Stimulated activated memory B cell treated with anti-CD40 and anti-IgM and Interleukin-4, amounts not matched to agents 10 μg/mL and 1 μg/mL and 100 μg/mL, for 72 hours (primary cell): ENCODE results near the gene EVA1A.
"Not testable (repeated sequence)": the region's sequence is repeated elsewhere in the genome, so short reads cannot be mapped to it uniquely, and the experiment has no call there.

Experiments used
- ATAC-seq: fragments of 150-1000 bp; cut with Tn5 transposase; 2 replicates; pipeline ENCODE4 v1.10.0; 2021
- H3K27ac Mint-ChIP-seq: one replicate; pipeline ENCODE4 v1.8.0; 2022; ENCODE audit warnings: mild to moderate bottlenecking, mixed read lengths
- H3K27me3 Mint-ChIP-seq: one replicate; pipeline ENCODE4 v1.8.0; 2022; ENCODE audit warnings: mixed read lengths
- H3K36me3 Mint-ChIP-seq: one replicate; pipeline ENCODE4 v1.8.0; 2022; ENCODE audit warnings: mixed read lengths
- H3K4me1 Mint-ChIP-seq: one replicate; pipeline ENCODE4 v1.8.0; 2022; ENCODE audit warnings: mixed read lengths
- H3K4me3 Mint-ChIP-seq: one replicate; pipeline ENCODE4 v1.8.0; 2022; ENCODE audit warnings: mild to moderate bottlenecking, moderate library complexity, mixed read lengths
- H3K9me3 Mint-ChIP-seq: one replicate; pipeline ENCODE4 v1.8.0; 2022; ENCODE audit warnings: mixed read lengths

Gene EVA1A

GRCh38 chr2:75506101-75506697 is 54.5 kb downstream of the EVA1A start:
- Mint-ChIP-seq H3K36me3 (no peaks in the 10 kb centered on the region), H3K27me3 (peaks cover 27% of the 10 kb centered on the region), H3K4me1 (no peaks in the 10 kb centered on the region), H3K27ac (no peak overlapping the region), H3K4me3 (no peak overlapping the region), H3K9me3 (peaks cover 8% of the 10 kb centered on the region)
- ATAC-seq: no peak

DNA sequence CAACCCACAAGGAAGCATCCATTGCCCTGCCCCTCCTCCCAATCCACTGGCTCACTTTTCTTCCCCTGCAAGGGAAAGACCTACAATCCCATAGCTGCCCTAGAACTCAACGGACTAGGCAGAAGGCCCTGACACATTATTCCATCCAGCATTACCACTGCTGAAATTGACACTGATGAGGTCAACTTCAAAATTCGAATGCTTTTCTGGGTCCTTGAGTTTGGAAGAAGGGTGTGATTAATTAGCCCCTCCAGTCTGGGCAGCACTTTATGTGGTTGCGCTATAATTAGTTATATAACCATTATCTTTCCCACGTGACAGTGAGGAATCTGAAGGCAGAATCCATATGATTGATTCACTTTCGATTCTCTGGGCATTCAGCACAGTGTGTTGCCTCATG is 55.7 kb downstream of the EVA1A start:
- ATAC-seq: no peak
- no peak overlapping the region for H3K27ac Mint-ChIP-seq
- H3K4me1 Mint-ChIP-seq: no peaks in the 10 kb centered on the region
- no peaks in the 10 kb centered on the region for H3K36me3 Mint-ChIP-seq
- peaks cover 8% of the 10 kb centered on the region for H3K9me3 Mint-ChIP-seq
- H3K27me3 Mint-ChIP-seq: peaks cover 35% of the 10 kb centered on the region
- H3K4me3 Mint-ChIP-seq: no peak overlapping the region

GRCh38 chr2:75503048-75503607 is 57.6 kb downstream of the EVA1A start:
- H3K27ac Mint-ChIP-seq: no peak overlapping the region
- peaks cover 20% of the 10 kb centered on the region for H3K27me3 Mint-ChIP-seq
- no peaks in the 10 kb centered on the region for H3K4me1 Mint-ChIP-seq
- H3K36me3 Mint-ChIP-seq: no peaks in the 10 kb centered on the region
- H3K9me3 Mint-ChIP-seq: peaks cover 3% of the 10 kb centered on the region
- ATAC-seq: no peak
- H3K4me3 Mint-ChIP-seq: no peak overlapping the region

DNA sequence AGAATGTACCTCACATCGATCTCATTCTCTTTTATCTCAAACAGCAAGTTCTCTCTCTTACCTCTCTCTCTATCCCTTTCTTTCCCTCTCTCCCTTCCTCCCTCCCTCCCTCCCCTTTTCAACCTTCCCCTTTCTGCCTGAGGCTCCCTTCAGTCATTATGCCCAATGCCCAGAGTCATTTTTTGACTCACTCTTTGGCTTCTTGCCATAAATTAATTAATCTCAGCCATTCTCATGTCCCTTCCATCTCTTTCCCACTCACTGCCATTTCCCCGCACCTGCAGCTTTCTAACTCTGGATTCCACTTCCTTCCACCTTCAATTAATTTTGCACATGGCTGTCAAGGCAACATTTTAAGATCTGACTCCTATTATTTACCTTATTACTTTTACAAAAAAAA is 60.1 kb downstream of the EVA1A start:
- no peak overlapping the region for H3K27ac Mint-ChIP-seq

DNA sequence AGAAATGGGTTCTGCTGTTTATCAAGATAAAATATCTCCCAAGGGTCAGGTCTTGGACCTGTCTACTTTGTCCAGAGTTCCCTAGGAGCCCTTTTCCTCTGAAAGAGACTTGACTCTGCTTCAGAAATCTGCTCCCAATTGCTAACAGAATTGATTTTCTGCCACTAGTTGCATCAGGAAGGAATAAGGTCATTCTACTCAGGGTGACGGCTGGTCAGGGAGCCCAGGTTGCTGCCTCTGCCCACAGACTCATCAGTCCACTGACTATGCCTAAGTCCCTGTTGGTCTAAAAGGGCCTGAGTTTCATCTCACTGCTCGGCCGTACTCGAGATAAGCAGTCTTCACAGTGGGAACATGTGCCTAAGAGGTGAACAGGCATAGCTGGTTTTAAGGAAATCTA is 61.2 kb downstream of the EVA1A start:
- Mint-ChIP-seq H3K4me3 (no peak overlapping the region), H3K9me3 (no peaks in the 10 kb centered on the region), H3K4me1 (no peaks in the 10 kb centered on the region), H3K27me3 (peaks cover 12% of the 10 kb centered on the region), H3K27ac (no peak overlapping the region), H3K36me3 (no peaks in the 10 kb centered on the region)
- no peak for ATAC-seq

More for the DNA sequence above, 60.1 kb downstream of the EVA1A start:
- H3K4me3 Mint-ChIP-seq: no peak overlapping the region
- no peaks in the 10 kb centered on the region for H3K36me3 Mint-ChIP-seq
- H3K9me3 Mint-ChIP-seq: no peaks in the 10 kb centered on the region
- no peak for ATAC-seq
- peaks cover 12% of the 10 kb centered on the region for H3K27me3 Mint-ChIP-seq
- no peaks in the 10 kb centered on the region for H3K4me1 Mint-ChIP-seq

DNA sequence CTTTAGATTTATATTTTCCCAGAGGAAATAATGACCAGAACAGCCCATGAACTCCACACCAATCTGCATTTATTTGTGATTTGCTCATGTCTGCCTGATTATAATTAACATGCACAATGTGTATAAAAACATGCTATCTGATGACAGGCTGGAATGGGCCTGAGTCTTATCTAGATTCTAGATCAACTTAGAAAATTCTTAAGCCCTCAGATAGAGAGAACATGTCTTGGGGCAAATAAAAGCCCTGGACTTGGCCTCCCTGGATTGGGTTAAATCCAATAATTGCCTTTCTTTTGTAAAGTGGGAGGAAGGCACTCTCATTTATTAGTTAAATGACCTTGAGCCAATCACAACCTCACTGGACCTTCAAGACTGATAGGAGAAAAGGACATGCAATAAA is 61.8 kb downstream of the EVA1A start:
- no peaks in the 10 kb centered on the region for H3K36me3 Mint-ChIP-seq
- no peak overlapping the region for H3K4me3 Mint-ChIP-seq
- H3K9me3 Mint-ChIP-seq: no peaks in the 10 kb centered on the region
- no peak overlapping the region for H3K27ac Mint-ChIP-seq
- H3K4me1 Mint-ChIP-seq: no peaks in the 10 kb centered on the region
- peaks cover 12% of the 10 kb centered on the region for H3K27me3 Mint-ChIP-seq
- ATAC-seq: no peak

DNA sequence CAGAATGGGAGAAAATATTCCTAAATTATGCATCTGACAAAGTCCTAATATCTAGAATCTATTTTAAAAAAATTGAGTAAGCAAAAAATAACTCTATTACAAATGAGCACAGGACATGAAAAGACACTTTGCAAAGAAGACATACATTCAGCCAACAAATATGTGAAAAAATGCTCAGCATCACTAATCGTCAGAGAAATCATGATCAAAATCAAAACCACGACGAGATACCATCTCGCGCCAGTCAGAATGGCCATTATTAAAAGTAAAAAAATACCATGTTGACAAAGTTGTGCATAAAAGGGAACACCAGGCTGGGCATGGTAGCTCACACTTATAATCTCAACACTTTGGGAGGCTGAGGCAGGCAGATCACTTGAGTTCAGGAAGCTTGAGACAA is 63.5 kb downstream of the EVA1A start:
- Mint-ChIP-seq H3K27me3 (peaks cover 20% of the 10 kb centered on the region), H3K36me3 (no peaks in the 10 kb centered on the region), H3K9me3 (no peaks in the 10 kb centered on the region), H3K27ac (no peak overlapping the region), H3K4me1 (no peaks in the 10 kb centered on the region), H3K4me3 (no peak overlapping the region)
- ATAC-seq: no peak

- H3K27ac Mint-ChIP-seq: no peak overlapping the region
- H3K27me3 Mint-ChIP-seq: peaks cover 14% of the 10 kb centered on the region
- ATAC-seq: no peak
- no peaks in the 10 kb centered on the region for H3K4me1 Mint-ChIP-seq
- H3K4me3 Mint-ChIP-seq: no peak overlapping the region
- no peaks in the 10 kb centered on the region for H3K9me3 Mint-ChIP-seq
- no peaks in the 10 kb centered on the region for H3K36me3 Mint-ChIP-seq
Measured at GRCh38 chr2:75495862-75496261, 64.9 kb downstream of the EVA1A start.

DNA sequence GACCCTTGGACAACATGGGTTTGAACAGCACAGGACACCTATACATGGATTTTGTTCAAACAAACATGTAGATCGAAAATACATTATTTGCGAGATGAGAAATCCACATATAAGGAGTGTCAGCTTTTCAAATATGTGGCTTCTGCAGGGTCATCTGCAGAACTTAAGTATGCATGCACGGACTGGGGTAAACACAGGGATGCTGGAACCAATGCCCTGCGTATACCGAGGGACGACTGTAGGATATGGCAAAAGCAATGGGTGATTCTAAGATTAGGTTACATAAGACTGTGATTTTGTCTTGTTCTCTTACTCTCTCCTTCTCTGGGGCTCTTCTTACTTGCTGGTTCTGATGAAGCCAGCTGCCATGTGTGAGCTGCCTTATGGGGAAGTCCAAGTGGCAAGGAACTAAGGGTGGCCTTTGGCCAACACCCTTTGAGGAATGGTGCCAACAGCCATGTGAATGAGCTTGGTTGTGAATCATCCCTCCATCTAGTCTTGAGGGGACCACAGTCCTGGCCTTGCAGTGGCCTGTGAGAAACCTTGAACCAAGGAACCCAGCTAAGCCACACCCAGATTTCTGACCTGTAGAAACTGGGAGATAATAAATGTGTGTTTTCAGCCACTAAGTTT is 66.5 kb downstream of the EVA1A start:
- Mint-ChIP-seq H3K27ac (no peak overlapping the region), H3K36me3 (no peaks in the 10 kb centered on the region), H3K4me1 (no peaks in the 10 kb centered on the region), H3K4me3 (no peak overlapping the region), H3K27me3 (peaks cover 11% of the 10 kb centered on the region), H3K9me3 (no peaks in the 10 kb centered on the region)
- no peak for ATAC-seq

- Mint-ChIP-seq H3K27ac (no peak overlapping the region), H3K9me3 (no peaks in the 10 kb centered on the region), H3K4me3 (no peak overlapping the region), H3K27me3 (peaks cover 21% of the 10 kb centered on the region), H3K4me1 (no peaks in the 10 kb centered on the region), H3K36me3 (no peaks in the 10 kb centered on the region)
- ATAC-seq: no peak
Measured at GRCh38 chr2:75493230-75493629, 67.5 kb downstream of the EVA1A start.

GRCh38 chr2:75491129-75491753 is 69.5 kb downstream of the EVA1A start:
- Mint-ChIP-seq H3K27me3 (peaks cover 34% of the 10 kb centered on the region), H3K36me3 (no peaks in the 10 kb centered on the region), H3K4me3 (no peak overlapping the region), H3K4me1 (no peaks in the 10 kb centered on the region), H3K9me3 (peaks cover 3% of the 10 kb centered on the region), H3K27ac (no peak overlapping the region)
- no peak for ATAC-seq

DNA sequence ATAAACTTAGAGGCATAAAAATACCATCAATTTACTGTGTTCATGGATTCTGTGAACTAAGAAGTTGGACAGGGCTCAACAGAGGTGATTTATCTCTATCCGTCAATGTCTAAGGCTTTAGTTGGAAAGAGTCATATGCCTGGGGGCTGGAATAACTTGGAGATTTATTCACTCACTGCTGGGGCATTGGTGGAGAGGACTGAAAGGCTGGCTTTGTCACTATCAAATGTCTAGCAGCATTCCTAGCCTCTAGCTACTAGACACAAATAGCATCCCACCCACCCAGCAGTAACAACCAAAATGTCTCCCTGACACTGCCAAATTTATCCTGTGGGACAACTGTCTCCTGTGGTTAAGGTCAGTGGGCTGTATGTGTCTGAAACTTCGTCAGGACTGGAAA is 71.0 kb downstream of the EVA1A start:
- ATAC-seq: no peak
- no peaks in the 10 kb centered on the region for H3K36me3 Mint-ChIP-seq
- H3K4me3 Mint-ChIP-seq: no peak overlapping the region
- no peak overlapping the region for H3K27ac Mint-ChIP-seq
- H3K27me3 Mint-ChIP-seq: peaks cover 45% of the 10 kb centered on the region
- H3K4me1 Mint-ChIP-seq: no peaks in the 10 kb centered on the region
- H3K9me3 Mint-ChIP-seq: peaks cover 3% of the 10 kb centered on the region

- Mint-ChIP-seq H3K4me3 (no peak overlapping the region), H3K36me3 (no peaks in the 10 kb centered on the region), H3K27me3 (peaks cover 39% of the 10 kb centered on the region), H3K9me3 (peaks cover 3% of the 10 kb centered on the region), H3K27ac (no peak overlapping the region), H3K4me1 (no peaks in the 10 kb centered on the region)
- no peak for ATAC-seq
Measured at GRCh38 chr2:75488157-75488556, 72.6 kb downstream of the EVA1A start.

DNA sequence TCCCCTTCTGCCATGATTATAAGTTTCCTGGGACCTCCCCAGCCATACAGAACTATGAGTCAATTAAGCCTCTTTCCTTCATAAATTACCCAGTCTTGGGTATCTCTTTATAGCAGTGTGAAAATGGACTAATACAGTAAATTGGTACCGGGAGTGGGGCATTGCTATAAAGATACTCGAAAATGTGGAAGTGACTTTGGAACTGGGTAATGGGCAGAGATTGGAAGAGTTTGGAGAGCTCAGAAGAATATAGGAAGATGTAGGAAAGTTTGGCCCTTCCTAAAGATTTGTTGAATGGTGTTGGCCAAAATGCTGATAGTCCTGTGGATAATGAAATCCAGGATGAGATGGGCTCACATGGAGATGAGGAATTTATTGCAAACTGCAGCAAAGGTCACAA is 74.0 kb downstream of the EVA1A start:
- not testable (repeated sequence) for H3K4me3 Mint-ChIP-seq, H3K27ac Mint-ChIP-seq, H3K9me3 Mint-ChIP-seq, H3K4me1 Mint-ChIP-seq, H3K36me3 Mint-ChIP-seq, ATAC-seq
- H3K27me3 Mint-ChIP-seq: peaks cover 36% of the 10 kb centered on the region

- no peak for ATAC-seq
- H3K27me3 Mint-ChIP-seq: peaks cover 36% of the 10 kb centered on the region
- H3K4me1 Mint-ChIP-seq: no peaks in the 10 kb centered on the region
- H3K9me3 Mint-ChIP-seq: peaks cover 3% of the 10 kb centered on the region
- no peaks in the 10 kb centered on the region for H3K36me3 Mint-ChIP-seq
- no peak overlapping the region for H3K27ac Mint-ChIP-seq
- H3K4me3 Mint-ChIP-seq: no peak overlapping the region
Measured at GRCh38 chr2:75484840-75485239, 75.9 kb downstream of the EVA1A start.

DNA sequence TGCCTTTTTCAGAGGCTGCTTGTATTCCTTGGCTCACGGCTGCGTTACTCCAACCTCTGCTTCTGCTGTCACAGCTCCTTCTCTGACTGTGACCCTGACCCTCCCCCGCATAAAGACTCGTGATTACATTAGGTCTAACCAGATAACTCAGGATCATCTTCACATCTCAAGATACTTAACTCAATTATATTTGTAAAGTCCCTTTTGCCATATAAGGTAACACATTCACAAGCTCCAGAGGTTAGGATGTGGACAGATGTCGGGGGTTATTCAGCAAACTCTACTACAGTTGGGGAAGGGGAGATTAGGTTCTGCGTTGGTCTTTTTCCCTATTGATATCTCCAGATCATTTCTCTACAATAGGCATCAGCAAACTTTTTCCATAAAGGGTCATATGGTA is 76.9 kb downstream of the EVA1A start:
- Mint-ChIP-seq H3K4me1 (no peaks in the 10 kb centered on the region), H3K4me3 (no peak overlapping the region), H3K9me3 (peaks cover 3% of the 10 kb centered on the region), H3K36me3 (no peaks in the 10 kb centered on the region), H3K27ac (no peak overlapping the region), H3K27me3 (peaks cover 31% of the 10 kb centered on the region)
- ATAC-seq: no peak
